ENCODE data around the gene WDR35.

GRCh38 chr2:19929226-19929625 is 60.7 kb downstream of the WDR35 start:
- TF ChIP-seq, protein P1, sequence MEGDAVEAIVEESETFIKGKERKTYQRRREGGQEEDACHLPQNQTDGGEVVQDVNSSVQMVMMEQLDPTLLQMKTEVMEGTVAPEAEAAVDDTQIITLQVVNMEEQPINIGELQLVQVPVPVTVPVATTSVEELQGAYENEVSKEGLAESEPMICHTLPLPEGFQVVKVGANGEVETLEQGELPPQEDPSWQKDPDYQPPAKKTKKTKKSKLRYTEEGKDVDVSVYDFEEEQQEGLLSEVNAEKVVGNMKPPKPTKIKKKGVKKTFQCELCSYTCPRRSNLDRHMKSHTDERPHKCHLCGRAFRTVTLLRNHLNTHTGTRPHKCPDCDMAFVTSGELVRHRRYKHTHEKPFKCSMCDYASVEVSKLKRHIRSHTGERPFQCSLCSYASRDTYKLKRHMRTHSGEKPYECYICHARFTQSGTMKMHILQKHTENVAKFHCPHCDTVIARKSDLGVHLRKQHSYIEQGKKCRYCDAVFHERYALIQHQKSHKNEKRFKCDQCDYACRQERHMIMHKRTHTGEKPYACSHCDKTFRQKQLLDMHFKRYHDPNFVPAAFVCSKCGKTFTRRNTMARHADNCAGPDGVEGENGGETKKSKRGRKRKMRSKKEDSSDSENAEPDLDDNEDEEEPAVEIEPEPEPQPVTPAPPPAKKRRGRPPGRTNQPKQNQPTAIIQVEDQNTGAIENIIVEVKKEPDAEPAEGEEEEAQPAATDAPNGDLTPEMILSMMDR (conservative IDR thresholded peaks at IDR 0.05; ENCODE audit: low read depth, low read length): no peak
- TF ChIP-seq EZH2 (IDR thresholded peaks at IDR 0.05; ENCODE audit: low read length, unreplicated experiment): no peak
- TF ChIP-seq EZH2phosphoT487 (IDR thresholded peaks at IDR 0.05; ENCODE audit: borderline replicate concordance, low read length): no peak
